CD4-positive, alpha-beta T cell (primary cell): ENCODE measurements around the gene CHID1. TPM values are rescaled to one million over a fixed set of nuclear protein-coding genes. Genes with fewer than 3 reads are reported as not detected.
A peak's percentile ranks its signal among the peaks of the same experiment; 100 is the strongest.

Source experiments
- ATAC-seq: fragments of 200-7000 bp; cut with Tn5 transposase; one replicate; pipeline ENCODE4 v1.10.0; 2022; ENCODE audit warnings: mild to moderate bottlenecking; ENCODE audit not compliant: poor library complexity
- CTCF ChIA-PET: fragments of 350-600 bp; sonication (Branson Sonifier 250); formaldehyde crosslinking; loops from one replicate; lab custom pipeline; 2021; ENCODE audit warnings: antibody characterized with exemption, inconsistent platforms; lab: Charles Lee
- POLR2A ChIA-PET: fragments of 350-600 bp; sonication (Branson Sonifier 250); formaldehyde crosslinking; loops from one replicate; lab custom pipeline; 2021; ENCODE audit warnings: antibody characterized with exemption, inconsistent platforms; lab: Charles Lee
- DNase-seq, 14 experiments: peaks; one replicate each; pipeline ENCODE4 v3.0.0-alpha.2; 2013 to 2020; ENCODE audit warnings: mixed read lengths in 2 of 14
- H3K27ac ChIP-seq, 2 donors: one replicate each; pipeline versions ENCODE4 v1.5.1 to v1.7.0; 2013; ENCODE audit warnings: low read length in 2 of 2, low read depth in 1 of 2, mild to moderate bottlenecking in 1 of 2
- H3K27me3 ChIP-seq, 2 experiments: 1 replicate in 1 of 2; 2 replicates in 1 of 2; pipeline versions ENCODE4 v1.6.1 to v1.7.0; 2013; ENCODE audit warnings: low read length in 2 of 2, control low read depth in 1 of 2, mild to moderate bottlenecking in 1 of 2, moderate library complexity in 1 of 2; ENCODE audit not compliant: insufficient read depth in 2 of 2, control insufficient read depth in 1 of 2
- H3K36me3 ChIP-seq: one replicate; pipeline ENCODE4 v1.6.1; 2013; ENCODE audit warnings: low read length, control low read depth; ENCODE audit not compliant: insufficient read depth
- H3K4me1 ChIP-seq: one replicate; pipeline ENCODE4 v1.6.1; 2013; ENCODE audit warnings: low read length, control low read depth; ENCODE audit not compliant: insufficient read depth
- H3K4me3 ChIP-seq: one replicate; pipeline ENCODE4 v1.5.1; 2013; ENCODE audit warnings: mild to moderate bottlenecking, low read length, moderate library complexity
- H3K9me3 ChIP-seq, 2 experiments: 1 replicate in 1 of 2; 2 replicates in 1 of 2; pipeline versions ENCODE4 v1.6.1 to v1.7.0; 2013; ENCODE audit warnings: low read length in 2 of 2, mild to moderate bottlenecking in 2 of 2, control low read depth in 1 of 2, moderate library complexity in 1 of 2; ENCODE audit not compliant: control insufficient read depth in 1 of 2, insufficient read depth in 1 of 2
- H3K27ac Mint-ChIP-seq: one replicate; pipeline ENCODE4 v1.8.0; 2020; ENCODE audit warnings: mixed read lengths
- H3K27me3 Mint-ChIP-seq: one replicate; pipeline ENCODE4 v1.8.0; 2021; ENCODE audit warnings: mixed read lengths
- H3K36me3 Mint-ChIP-seq: one replicate; pipeline ENCODE4 v1.8.0; 2021; ENCODE audit warnings: low read depth, mixed read lengths
- H3K4me1 Mint-ChIP-seq: one replicate; pipeline ENCODE4 v1.8.0; 2021; ENCODE audit warnings: low read depth, mixed read lengths
- H3K4me3 Mint-ChIP-seq: one replicate; pipeline ENCODE4 v1.8.0; 2020; ENCODE audit warnings: mild to moderate bottlenecking, mixed read lengths
- H3K9me3 Mint-ChIP-seq: one replicate; pipeline ENCODE4 v1.8.0; 2020; ENCODE audit warnings: mixed read lengths
- intact Hi-C, 2 experiments: fragments of 100-400 bp; cut with DNase I in 1 of 2; cut with micrococcal nuclease in 1 of 2; formaldehyde crosslinking; loops; one replicate each; pipeline versions ENCODE4 v1.15.1 to v1.9.0; 2023 to 2025; cut with DNase I, micrococcal nuclease
- total RNA-seq, 174 experiments: library from RNA in 2 of 174; stranded (reverse) in 2 of 174; gene quantifications; one replicate each; pipeline ENCODE4 v1.2.3 and lab custom pipeline; 2021 to 2026
- TF ChIP-seq, protein P1 (sequence below): fragments of 200-600 bp; IDR thresholded peaks from one replicate; pipeline ENCODE4 v1.8.0; 2022; ENCODE audit warnings: antibody characterized with exemption, mild to moderate bottlenecking

The CHID1 gene
- total RNA-seq, 2 experiments from 2014 or later = 17.1 to 22.8 TPM

DNA sequence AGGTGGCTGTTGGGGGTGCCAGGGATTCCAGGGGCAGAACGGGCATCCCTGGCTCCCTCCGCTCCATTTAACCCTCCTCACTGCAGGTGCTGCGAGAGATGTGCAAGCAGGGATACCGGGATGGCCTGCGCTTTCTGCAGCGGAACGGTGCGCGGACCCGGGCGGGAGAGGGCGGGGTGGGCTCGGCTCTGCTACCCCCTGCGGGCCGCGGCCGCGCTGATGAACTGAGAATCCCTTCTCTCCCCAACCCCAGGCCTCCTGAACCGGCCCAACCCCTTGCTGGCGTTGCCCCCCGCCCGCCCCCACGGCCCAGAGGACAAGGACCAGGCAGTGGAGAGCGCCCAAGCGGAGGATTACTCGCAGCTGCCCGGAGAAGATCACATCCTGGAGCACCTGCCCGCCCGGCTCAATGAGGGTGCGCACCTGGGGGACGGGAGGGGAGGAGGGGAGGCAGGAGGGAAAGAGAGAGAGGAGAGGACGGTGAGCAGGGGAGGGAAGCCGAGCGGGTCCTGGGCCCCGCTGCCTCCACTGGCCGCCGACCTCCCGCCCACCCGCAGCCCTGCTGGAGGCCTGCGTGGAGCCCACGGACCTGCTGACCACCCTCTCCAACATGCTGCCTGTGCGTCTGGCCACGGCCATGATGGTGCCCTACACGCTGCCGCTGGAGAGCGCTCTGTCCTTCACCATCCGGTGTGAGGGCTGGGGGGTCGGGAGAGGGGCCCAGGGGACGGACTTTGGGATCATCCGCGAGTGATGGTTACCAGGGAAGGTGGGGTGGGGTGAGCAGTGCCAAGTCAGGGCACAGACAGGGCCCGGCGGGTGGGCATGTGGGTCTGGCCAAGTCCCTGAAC lies 86.9 kb downstream of the CHID1 start:
- Histone ChIP-seq H3K9me3 (peaks cover 0 to 16% of the 10 kb centered on the region in 2 experiments), H3K36me3 (peaks cover 34% of the 10 kb centered on the region), H3K4me1 (peaks cover 52% of the 10 kb centered on the region), H3K27me3 (peaks cover 14 to 19% of the 10 kb centered on the region in 2 experiments), H3K27ac (no peak overlapping the region), H3K4me3 (no peak overlapping the region)
- TF ChIP-seq, protein P1, sequence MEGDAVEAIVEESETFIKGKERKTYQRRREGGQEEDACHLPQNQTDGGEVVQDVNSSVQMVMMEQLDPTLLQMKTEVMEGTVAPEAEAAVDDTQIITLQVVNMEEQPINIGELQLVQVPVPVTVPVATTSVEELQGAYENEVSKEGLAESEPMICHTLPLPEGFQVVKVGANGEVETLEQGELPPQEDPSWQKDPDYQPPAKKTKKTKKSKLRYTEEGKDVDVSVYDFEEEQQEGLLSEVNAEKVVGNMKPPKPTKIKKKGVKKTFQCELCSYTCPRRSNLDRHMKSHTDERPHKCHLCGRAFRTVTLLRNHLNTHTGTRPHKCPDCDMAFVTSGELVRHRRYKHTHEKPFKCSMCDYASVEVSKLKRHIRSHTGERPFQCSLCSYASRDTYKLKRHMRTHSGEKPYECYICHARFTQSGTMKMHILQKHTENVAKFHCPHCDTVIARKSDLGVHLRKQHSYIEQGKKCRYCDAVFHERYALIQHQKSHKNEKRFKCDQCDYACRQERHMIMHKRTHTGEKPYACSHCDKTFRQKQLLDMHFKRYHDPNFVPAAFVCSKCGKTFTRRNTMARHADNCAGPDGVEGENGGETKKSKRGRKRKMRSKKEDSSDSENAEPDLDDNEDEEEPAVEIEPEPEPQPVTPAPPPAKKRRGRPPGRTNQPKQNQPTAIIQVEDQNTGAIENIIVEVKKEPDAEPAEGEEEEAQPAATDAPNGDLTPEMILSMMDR = no peak
- ATAC-seq (no peak), DNase-seq (no peak)
- intact Hi-C loops = no loop called here
- Mint-ChIP-seq H3K36me3 (peaks cover 37% of the 10 kb centered on the region), H3K4me3 (peak overlapping the region; percentile 38), H3K9me3 (no peaks in the 10 kb centered on the region), H3K4me1 (peaks cover 26% of the 10 kb centered on the region), H3K27ac (no peak overlapping the region), H3K27me3 (peaks cover 18% of the 10 kb centered on the region)
- ChIA-PET POLR2A (interaction anchor here (2.3 kb wide), 1 partner anchor 14 kb away, joined by 7 read pairs; the partner anchor contains the start of gene RPLP2), CTCF (no interaction called here)

DNA sequence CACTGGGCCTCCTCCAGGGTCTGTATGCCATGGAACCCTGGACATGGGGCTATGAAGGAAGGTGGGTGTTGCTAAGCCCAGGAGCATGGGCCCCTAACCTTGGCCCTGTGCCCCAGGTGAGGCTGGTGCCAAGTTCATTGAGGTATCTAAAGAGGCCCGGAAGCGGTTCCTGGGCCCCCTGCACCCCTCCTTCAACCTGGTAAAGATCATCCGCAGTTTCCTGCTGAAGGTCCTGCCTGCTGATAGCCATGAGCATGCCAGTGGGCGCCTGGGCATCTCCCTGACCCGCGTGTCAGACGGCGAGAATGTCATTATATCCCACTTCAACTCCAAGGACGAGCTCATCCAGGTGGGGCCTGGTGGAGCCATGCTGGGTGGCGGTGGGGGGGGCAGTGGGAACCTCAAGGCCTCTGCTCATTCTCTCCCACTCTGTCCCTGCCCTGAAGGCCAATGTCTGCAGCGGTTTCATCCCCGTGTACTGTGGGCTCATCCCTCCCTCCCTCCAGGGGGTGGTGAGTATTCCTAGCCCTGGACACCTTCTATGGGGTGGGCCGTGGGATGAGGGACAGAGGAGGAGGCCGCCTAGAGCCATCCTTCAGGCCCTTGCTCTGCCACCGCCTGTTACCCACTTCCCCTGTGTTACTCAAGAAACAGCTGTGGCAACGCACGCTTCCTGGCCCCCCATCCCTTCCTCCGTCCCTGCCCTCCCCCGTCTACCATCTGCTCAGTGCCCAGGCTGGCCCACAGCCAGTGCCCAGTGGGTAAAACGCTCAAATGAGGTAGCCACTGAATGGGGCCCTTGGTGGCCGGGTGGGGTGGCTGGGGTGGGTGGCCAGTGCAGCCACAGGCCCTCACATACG lies 88.9 kb downstream of the CHID1 start:
- Histone ChIP-seq H3K36me3 (peaks cover 34% of the 10 kb centered on the region), H3K4me3 (no peak overlapping the region), H3K27ac (no peak overlapping the region), H3K27me3 (peaks cover 0 to 4% of the 10 kb centered on the region in 2 experiments), H3K9me3 (peaks cover 0 to 6% of the 10 kb centered on the region in 2 experiments), H3K4me1 (peaks cover 41% of the 10 kb centered on the region)
- intact Hi-C loops = no loop called here
- peaks cover 37% of the 10 kb centered on the region for H3K36me3 Mint-ChIP-seq
- ATAC-seq = no peak
- POLR2A ChIA-PET = interaction anchor here (2.3 to 6.1 kb wide), 2 partner anchors 10 to 12 kb away, joined by 7 to 115 read pairs; partner anchors contain the start of genes CD151, CRACR2B and RPLP2
- CTCF ChIA-PET = no interaction called here
- no peaks in the 10 kb centered on the region for H3K9me3 Mint-ChIP-seq
- peaks cover 15% of the 10 kb centered on the region for H3K4me1 Mint-ChIP-seq
- peak overlapping the region; percentile 54 for H3K4me3 Mint-ChIP-seq
- DNase-seq = peak in 1 of 14 experiments; percentile 6
- H3K27ac Mint-ChIP-seq = peak overlapping the region; percentile 92
- H3K27me3 Mint-ChIP-seq = peaks cover 4% of the 10 kb centered on the region
- TF ChIP-seq, protein P1 = no peak
